Chondrocyte (in vitro differentiated cells): Measurements from ENCODE around the gene RALGAPA1. TPM values are rescaled to one million over a fixed set of nuclear protein-coding genes. Genes with fewer than 3 reads are reported as not detected.
"Not testable (repeated sequence)": the region's sequence is repeated elsewhere in the genome, so short reads cannot be mapped to it uniquely, and the experiment has no call there.

Experiments
- DNase-seq: peaks from one replicate; pipeline ENCODE4 v3.0.0; 2021; ENCODE audit warnings: mixed read lengths, low spot score
- H3K27ac Mint-ChIP-seq: one replicate; pipeline ENCODE4 v1.8.0; 2021; ENCODE audit warnings: mild to moderate bottlenecking, moderate library complexity, mixed read lengths; ENCODE audit not compliant: unreplicated experiment
- H3K27me3 Mint-ChIP-seq: 2 replicates; pipeline ENCODE4 v1.8.0; 2021; ENCODE audit warnings: low read depth, mixed read lengths
- H3K36me3 Mint-ChIP-seq: 2 replicates; pipeline ENCODE4 v1.8.0; 2021; ENCODE audit warnings: low read depth, mixed read lengths
- H3K4me1 Mint-ChIP-seq: 2 replicates; pipeline ENCODE4 v1.8.0; 2021; ENCODE audit warnings: low read depth, mild to moderate bottlenecking, mixed read lengths
- H3K4me3 Mint-ChIP-seq: one replicate; pipeline ENCODE4 v1.8.0; 2021; ENCODE audit warnings: mild to moderate bottlenecking, moderate library complexity, mixed read lengths; ENCODE audit not compliant: unreplicated experiment
- H3K9me3 Mint-ChIP-seq: 2 replicates; pipeline ENCODE4 v1.8.0; 2021; ENCODE audit warnings: low read depth, mixed read lengths
- CTCF ChIP-seq: fragments of 200-600 bp; sonication (generic); IDR thresholded peaks from 2 replicates; pipeline ENCODE4 v1.5.0; 2021; ENCODE audit warnings: antibody characterized with exemption, mild to moderate bottlenecking, moderate library complexity
- total RNA-seq: library from RNA; stranded (reverse); gene quantifications from 3 replicates; pipeline ENCODE4 v1.2.1, GENCODE V29; 2021

RALGAPA1 gene
- total RNA-seq, 1 donor from 2014 or later: 33.2 TPM

- Mint-ChIP-seq H3K4me1 (no peaks in the 10 kb centered on the region), H3K36me3 (peaks cover 12% of the 10 kb centered on the region), H3K4me3 (no peak overlapping the region), H3K27me3 (no peaks in the 10 kb centered on the region), H3K9me3 (no peaks in the 10 kb centered on the region), H3K27ac (no peak overlapping the region)
- no peak for DNase-seq
- no peak for TF ChIP-seq CTCF
These were observed 67.1 kb downstream of the RALGAPA1 start for GRCh38 chr14:35742032-35742371.

- H3K4me1 Mint-ChIP-seq: no peaks in the 10 kb centered on the region
- H3K4me3 Mint-ChIP-seq: no peak overlapping the region
- no peak overlapping the region for H3K27ac Mint-ChIP-seq
- DNase-seq: no peak
- H3K36me3 Mint-ChIP-seq: peaks cover 13% of the 10 kb centered on the region
- H3K27me3 Mint-ChIP-seq: no peaks in the 10 kb centered on the region
- TF ChIP-seq CTCF: no peak
- H3K9me3 Mint-ChIP-seq: no peaks in the 10 kb centered on the region
These were observed 67.6 kb downstream of the RALGAPA1 start for GRCh38 chr14:35741345-35742031.

- Mint-ChIP-seq H3K9me3 (no peaks in the 10 kb centered on the region), H3K27me3 (no peaks in the 10 kb centered on the region), H3K4me3 (no peak overlapping the region), H3K27ac (no peak overlapping the region), H3K4me1 (no peaks in the 10 kb centered on the region), H3K36me3 (peaks cover 19% of the 10 kb centered on the region)
- TF ChIP-seq CTCF: no peak
- DNase-seq: no peak
These were observed 68.9 kb downstream of the RALGAPA1 start for GRCh38 chr14:35740215-35740614.

GRCh38 chr14:35735163-35735562, 73.9 kb downstream of the RALGAPA1 start:
- not testable (repeated sequence) for H3K27me3 Mint-ChIP-seq, DNase-seq, H3K27ac Mint-ChIP-seq, H3K4me3 Mint-ChIP-seq, H3K4me1 Mint-ChIP-seq
- Mint-ChIP-seq H3K9me3 (peaks cover 14% of the 10 kb centered on the region), H3K36me3 (peaks cover 29% of the 10 kb centered on the region)

GRCh38 chr14:35733510-35733909, 75.6 kb downstream of the RALGAPA1 start:
- Mint-ChIP-seq H3K9me3 (peaks cover 14% of the 10 kb centered on the region), H3K36me3 (peaks cover 35% of the 10 kb centered on the region)
- not testable (repeated sequence) for H3K27me3 Mint-ChIP-seq, DNase-seq, H3K27ac Mint-ChIP-seq, H3K4me3 Mint-ChIP-seq, H3K4me1 Mint-ChIP-seq

GRCh38 chr14:35730871-35731270, 78.2 kb downstream of the RALGAPA1 start:
- Mint-ChIP-seq H3K36me3 (peaks cover 30% of the 10 kb centered on the region), H3K9me3 (peaks cover 14% of the 10 kb centered on the region), H3K27me3 (no peaks in the 10 kb centered on the region), H3K4me3 (no peak overlapping the region), H3K4me1 (no peaks in the 10 kb centered on the region), H3K27ac (no peak overlapping the region)
- TF ChIP-seq CTCF: no peak
- no peak for DNase-seq
